Measurements from ENCODE around the gene CCSER1.
"Not testable (repeated sequence)": the region's sequence is repeated elsewhere in the genome, so short reads cannot be mapped to it uniquely, and the experiment has no call there.

CCSER1 gene

DNA sequence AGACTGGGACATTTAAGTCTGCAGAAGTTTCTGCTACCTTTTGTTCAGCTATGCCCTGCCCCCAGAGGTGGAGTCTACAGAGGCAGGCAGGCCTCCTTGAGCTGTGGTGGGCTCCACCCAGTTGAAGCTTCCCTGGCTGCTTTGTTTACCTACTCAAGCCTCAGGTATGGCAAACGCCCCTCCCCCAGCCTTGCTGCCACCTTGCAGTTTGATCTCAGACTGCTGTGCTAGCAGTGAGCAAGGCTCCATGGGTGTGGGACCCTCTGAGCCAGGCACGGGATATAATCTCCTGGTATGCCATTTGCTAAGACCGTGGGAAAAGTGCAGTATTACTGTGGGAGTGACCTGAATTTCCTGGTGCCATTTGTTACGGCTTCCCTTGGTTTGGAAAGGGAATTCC, 1026.8 kb downstream of the CCSER1 start:
- not testable (repeated sequence) for H3K27me3 Mint-ChIP-seq; H3K4me3 Mint-ChIP-seq; H3K36me3 Mint-ChIP-seq (ENCODE audit: low read depth); H3K27ac Mint-ChIP-seq; H3K4me1 Mint-ChIP-seq (ENCODE audit: low read depth); DNase-seq
- H3K9me3 Mint-ChIP-seq = peaks cover 15% of the 10 kb centered on the region

DNA sequence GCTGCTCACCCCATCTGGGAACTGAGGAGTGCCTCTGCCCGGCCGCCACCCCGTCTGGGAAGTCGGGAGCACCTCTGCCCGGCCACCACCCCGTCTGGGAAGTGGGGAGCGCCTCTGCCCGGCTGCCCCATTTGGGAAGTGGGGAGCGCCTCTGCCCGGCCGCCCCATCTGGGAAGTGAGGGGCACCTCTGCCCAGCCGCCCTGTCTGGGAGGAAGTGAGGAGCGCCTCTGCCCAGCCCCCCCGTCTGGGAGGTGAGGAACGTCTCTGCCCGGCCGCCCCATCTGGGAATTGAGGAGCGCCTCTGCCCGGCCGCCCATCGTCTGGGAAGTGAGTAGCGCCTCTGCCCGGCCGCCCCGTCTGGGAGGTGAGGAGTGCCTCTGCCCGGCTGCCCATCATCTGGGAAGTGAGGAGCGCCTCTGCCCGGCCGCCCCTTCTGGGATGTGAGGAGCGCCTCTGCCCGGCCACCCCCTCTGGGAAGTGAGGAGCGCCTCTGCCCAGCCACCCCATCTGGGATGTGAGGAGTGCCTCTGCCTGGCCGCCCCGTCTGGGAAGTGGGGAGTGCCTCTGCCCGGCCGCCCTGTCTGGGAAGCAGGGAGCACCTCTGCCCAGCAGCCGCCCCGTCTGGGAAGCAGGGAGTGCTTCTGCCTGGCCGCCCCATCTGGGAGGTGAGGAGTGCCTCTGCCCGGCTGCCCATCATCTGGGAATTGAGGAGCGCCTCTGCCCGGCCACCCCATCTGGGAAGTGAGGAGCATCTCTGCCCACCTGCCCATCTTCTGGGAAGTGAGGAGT, 1040.9 kb downstream of the CCSER1 start:
- DNase-seq; H3K4me3 Mint-ChIP-seq; H3K27me3 Mint-ChIP-seq; H3K4me1 Mint-ChIP-seq (ENCODE audit: low read depth); H3K36me3 Mint-ChIP-seq (ENCODE audit: low read depth); H3K27ac Mint-ChIP-seq: not testable (repeated sequence)
- peaks cover 25% of the 10 kb centered on the region for H3K9me3 Mint-ChIP-seq

DNA sequence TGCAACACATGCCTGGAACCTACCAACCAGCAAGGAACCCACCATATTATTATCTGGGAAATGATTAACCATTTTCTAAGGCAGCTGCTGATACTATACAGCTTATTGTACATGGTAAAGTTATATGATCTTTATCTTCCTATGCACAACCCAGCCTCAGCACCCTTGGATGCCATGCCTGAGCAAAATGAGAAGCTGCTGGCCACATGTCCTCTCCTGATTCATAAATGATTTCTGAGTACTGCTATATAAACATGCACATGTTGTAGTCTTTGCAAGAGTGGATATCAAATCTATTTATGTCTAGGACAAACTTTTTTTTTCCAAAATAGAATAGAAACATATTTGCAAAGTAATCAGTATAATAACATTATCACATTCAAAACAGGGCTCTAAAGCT, 1043.6 kb downstream of the CCSER1 start:
- Mint-ChIP-seq H3K36me3 (ENCODE audit: low read depth) (no peaks in the 10 kb centered on the region), H3K27me3 (no peaks in the 10 kb centered on the region), H3K4me3 (no peak overlapping the region), H3K27ac (no peak overlapping the region), H3K4me1 (ENCODE audit: low read depth) (no peaks in the 10 kb centered on the region), H3K9me3 (peaks cover 9% of the 10 kb centered on the region)
- no peak for DNase-seq

DNA sequence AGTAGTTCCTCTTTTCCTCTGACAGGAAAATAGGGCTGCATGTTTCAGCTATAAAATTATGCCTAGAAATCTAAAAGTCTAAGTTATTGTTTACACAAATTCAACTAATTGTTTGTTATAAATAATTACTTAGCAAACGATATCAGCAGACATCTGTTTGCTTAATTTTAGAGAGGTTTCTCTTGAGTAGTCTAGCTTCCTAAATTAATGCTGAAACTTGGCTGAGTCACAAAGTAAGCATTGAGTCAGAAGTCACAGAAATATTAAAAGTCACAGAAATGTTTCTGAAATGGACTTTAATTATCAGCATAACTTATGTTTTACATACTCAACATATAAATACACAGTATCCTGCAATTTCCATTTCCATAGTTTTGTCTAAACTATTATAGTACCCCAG, 1044.0 kb downstream of the CCSER1 start:
- no peak overlapping the region for H3K4me3 Mint-ChIP-seq
- peaks cover 10% of the 10 kb centered on the region for H3K9me3 Mint-ChIP-seq
- no peaks in the 10 kb centered on the region for H3K4me1 Mint-ChIP-seq (ENCODE audit: low read depth)
- no peaks in the 10 kb centered on the region for H3K36me3 Mint-ChIP-seq (ENCODE audit: low read depth)
- DNase-seq = no peak
- H3K27me3 Mint-ChIP-seq = no peaks in the 10 kb centered on the region
- no peak overlapping the region for H3K27ac Mint-ChIP-seq

DNA sequence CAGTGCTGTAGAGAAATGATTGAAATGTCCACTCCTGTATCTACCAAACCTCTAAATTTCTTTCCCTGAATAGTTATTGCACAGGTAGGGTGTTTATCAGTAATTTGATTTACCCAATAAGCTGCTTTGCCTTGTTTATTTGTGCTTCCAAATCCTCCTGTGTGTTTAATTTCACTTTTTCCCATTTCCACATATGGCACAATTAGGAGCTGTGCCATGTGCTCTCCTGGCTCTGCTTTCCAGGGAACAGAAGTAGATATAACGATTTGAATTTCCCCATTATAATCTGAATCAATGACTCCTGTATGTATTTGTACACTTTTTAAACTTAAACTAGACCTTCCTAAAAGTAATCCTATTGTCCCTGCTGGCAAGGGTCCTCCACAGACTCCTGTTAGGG, 1057.9 kb downstream of the CCSER1 start:
- H3K9me3 Mint-ChIP-seq = peaks cover 19% of the 10 kb centered on the region
- not testable (repeated sequence) for H3K4me3 Mint-ChIP-seq; H3K27me3 Mint-ChIP-seq; H3K36me3 Mint-ChIP-seq (ENCODE audit: low read depth); H3K27ac Mint-ChIP-seq; DNase-seq; H3K4me1 Mint-ChIP-seq (ENCODE audit: low read depth)

DNA sequence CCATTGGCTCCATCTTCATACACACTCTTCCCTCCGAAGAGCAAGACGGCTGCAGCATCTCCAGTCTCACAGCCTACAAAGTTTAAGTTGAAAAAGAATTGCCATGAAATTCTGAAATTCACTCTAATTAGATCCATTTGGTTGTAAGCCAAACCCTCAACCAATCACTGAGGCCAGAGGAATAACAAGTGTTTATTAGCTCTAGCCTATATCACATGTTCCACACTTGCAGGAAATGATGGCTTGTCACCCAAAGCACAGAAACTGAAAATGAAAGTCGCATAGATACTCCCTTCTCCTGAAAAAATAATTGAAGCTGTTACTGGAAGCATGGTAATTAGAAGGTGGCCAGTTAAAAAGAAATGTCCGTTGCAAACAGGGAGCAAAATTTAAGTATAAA, 1071.8 kb downstream of the CCSER1 start:
- DNase-seq = no peak
- Mint-ChIP-seq H3K4me3 (no peak overlapping the region), H3K27me3 (no peaks in the 10 kb centered on the region), H3K4me1 (ENCODE audit: low read depth) (no peaks in the 10 kb centered on the region), H3K36me3 (ENCODE audit: low read depth) (no peaks in the 10 kb centered on the region), H3K9me3 (peaks cover 9% of the 10 kb centered on the region), H3K27ac (no peak overlapping the region)

DNA sequence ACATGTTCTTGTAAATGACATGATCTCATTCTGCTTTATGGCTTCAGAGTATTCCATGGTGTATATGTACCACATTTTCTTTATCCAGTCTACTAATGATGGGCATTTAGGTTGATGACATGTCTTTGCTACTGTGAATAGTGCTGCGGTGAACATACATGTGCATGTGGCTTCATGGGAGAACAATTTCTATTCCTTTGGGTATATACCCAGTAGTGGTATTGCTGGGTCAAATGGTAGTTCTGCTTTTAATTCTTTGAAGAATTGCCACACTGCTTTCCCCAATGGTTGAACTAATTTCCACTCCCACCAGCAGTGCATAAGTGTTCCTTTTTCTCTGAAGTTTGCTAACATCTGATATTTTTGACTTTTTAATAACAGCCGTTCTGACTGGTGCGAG, 1080.3 kb downstream of the CCSER1 start:
- Mint-ChIP-seq H3K4me1 (ENCODE audit: low read depth) (no peaks in the 10 kb centered on the region), H3K36me3 (ENCODE audit: low read depth) (no peaks in the 10 kb centered on the region), H3K27ac (no peak overlapping the region), H3K27me3 (no peaks in the 10 kb centered on the region), H3K4me3 (no peak overlapping the region), H3K9me3 (peaks cover 5% of the 10 kb centered on the region)
- DNase-seq = no peak

DNA sequence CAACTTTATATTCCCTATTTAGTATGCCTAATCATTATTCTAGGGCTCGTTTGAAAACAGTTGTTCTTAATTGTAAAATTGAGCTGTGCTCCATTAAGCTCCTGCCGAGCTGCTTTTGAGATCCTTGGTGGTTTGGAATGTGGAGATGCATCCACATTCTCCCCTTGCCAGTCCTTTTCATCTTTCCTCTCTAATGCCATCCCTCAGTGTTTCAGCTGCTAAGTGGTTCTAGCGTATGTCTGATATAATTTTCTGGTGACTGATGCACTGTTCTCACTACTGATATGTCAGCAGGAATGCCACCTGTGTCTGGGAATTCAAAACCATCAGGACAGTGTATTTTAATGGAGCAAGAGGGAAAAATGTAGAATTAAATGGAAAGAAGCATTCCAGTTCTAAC, 1085.0 kb downstream of the CCSER1 start:
- H3K4me1 Mint-ChIP-seq (ENCODE audit: low read depth) = no peaks in the 10 kb centered on the region
- H3K9me3 Mint-ChIP-seq = peaks cover 9% of the 10 kb centered on the region
- H3K27ac Mint-ChIP-seq = no peak overlapping the region
- DNase-seq = no peak
- H3K4me3 Mint-ChIP-seq = no peak overlapping the region
- no peaks in the 10 kb centered on the region for H3K36me3 Mint-ChIP-seq (ENCODE audit: low read depth)
- H3K27me3 Mint-ChIP-seq = no peaks in the 10 kb centered on the region

DNA sequence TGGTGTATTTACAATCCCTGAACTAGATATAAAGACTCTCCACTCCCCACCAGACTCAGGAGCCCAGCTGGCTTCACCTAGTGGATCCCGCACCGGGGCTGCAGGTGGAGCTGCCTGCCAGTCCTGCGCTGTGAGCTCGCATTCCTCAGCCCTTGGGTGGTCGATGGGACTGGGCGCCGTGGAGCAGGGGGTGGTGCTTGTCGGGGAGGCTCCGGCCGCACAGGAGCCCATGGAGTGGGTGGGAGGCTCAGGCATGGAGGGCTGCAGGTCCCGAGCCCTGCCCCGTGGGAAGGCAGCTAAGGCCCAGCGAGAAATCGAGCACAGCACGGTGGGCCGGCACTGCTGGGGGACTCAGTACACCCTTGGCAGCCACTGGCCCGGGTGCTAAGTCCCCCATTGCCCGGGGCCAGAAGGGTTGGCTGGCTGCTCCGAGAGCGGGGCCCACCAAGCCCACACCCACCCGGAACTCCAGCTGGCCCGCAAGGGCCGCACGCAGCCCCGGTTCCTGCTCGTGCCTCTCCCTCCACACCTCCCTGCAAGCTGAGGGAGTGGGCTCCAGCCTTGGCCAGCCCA, 1090.7 kb downstream of the CCSER1 start:
- peaks cover 12% of the 10 kb centered on the region for H3K9me3 Mint-ChIP-seq
- not testable (repeated sequence) for H3K4me3 Mint-ChIP-seq; H3K27ac Mint-ChIP-seq; H3K4me1 Mint-ChIP-seq (ENCODE audit: low read depth); DNase-seq; H3K27me3 Mint-ChIP-seq; H3K36me3 Mint-ChIP-seq (ENCODE audit: low read depth)

DNA sequence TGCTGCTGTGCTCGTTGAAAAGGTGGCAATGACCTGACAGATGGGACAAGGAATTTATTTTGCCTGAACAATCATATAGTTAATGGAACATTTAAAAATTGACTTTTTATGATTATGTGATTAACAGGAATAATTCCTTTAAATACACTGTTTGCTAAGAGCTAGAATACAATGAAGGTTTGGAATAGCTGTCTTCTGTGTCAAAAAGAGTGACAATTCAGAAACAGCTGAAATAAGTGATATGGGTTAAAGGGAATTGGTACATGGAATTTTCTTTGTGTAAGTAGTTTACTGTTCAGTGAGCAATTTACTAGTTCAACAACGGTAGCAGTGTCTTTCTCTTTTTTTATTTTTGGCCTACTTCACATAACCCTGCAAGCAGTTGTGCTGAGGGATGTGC, 1093.1 kb downstream of the CCSER1 start:
- no peaks in the 10 kb centered on the region for H3K4me1 Mint-ChIP-seq (ENCODE audit: low read depth)
- no peak for DNase-seq
- peaks cover 9% of the 10 kb centered on the region for H3K9me3 Mint-ChIP-seq
- no peak overlapping the region for H3K27ac Mint-ChIP-seq
- H3K27me3 Mint-ChIP-seq = no peaks in the 10 kb centered on the region
- no peaks in the 10 kb centered on the region for H3K36me3 Mint-ChIP-seq (ENCODE audit: low read depth)
- no peak overlapping the region for H3K4me3 Mint-ChIP-seq

DNA sequence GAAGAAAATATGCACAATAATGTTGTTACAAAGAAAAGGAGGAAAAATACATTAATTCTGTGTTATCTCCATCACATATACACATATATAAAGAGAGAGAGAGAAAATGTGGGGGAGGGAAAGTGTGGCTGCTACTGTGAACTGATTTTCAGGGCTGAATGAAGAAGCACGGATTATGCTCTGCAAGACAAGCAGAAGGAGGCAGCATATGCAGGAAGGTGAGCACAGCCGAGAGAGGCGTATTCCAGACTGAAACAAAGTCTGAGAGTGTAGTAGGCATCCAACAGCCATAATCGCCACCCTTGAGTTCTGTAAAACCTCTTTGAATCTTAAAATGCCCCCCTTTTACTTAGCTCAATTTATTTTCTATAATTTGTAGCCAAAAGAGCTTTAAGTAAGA, 1094.8 kb downstream of the CCSER1 start:
- H3K9me3 Mint-ChIP-seq = peaks cover 6% of the 10 kb centered on the region
- DNase-seq = no peak
- no peaks in the 10 kb centered on the region for H3K36me3 Mint-ChIP-seq (ENCODE audit: low read depth)
- H3K27ac Mint-ChIP-seq = no peak overlapping the region
- no peaks in the 10 kb centered on the region for H3K4me1 Mint-ChIP-seq (ENCODE audit: low read depth)
- no peaks in the 10 kb centered on the region for H3K27me3 Mint-ChIP-seq
- no peak overlapping the region for H3K4me3 Mint-ChIP-seq

DNA sequence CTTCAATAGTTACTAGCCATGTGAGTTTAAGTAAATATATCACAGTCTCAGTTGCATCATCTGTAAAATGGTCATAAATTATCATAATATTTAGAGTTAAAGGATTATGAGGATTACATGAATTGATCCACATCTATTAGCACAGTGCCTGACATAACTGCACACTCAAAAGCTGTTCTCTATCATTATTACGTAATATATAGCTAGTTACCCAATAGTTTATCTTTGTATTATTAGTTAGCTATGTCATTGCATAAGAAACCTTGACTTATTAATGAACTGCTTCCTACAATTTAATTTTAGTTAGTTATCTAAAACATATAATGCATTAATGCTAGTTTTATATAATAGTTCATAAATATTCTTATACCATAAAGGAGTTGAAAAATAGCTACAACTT, 1099.7 kb downstream of the CCSER1 start:
- Mint-ChIP-seq H3K27ac (no peak overlapping the region), H3K4me3 (no peak overlapping the region)

DNA sequence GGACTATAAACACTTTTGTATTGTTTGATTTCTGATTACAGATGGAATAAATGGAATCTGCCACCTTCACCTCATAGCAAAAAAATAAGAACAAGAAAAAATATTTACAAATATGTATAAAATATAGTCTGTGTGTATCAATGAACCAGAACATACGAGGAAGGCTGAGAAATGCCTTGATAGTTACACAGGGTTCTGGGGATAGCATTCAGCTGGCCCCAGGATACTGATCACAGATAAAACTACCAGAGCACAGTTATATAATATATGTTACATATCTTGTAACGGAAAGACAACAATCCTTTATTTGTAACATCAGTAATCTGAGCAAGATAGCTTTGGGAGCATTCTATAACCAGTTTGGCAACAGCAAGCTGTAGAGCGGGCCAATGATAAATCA, 1101.5 kb downstream of the CCSER1 start:
- Mint-ChIP-seq H3K36me3 (ENCODE audit: low read depth) (no peaks in the 10 kb centered on the region), H3K27me3 (no peaks in the 10 kb centered on the region), H3K4me1 (ENCODE audit: low read depth) (no peaks in the 10 kb centered on the region), H3K27ac (no peak overlapping the region), H3K4me3 (no peak overlapping the region), H3K9me3 (no peaks in the 10 kb centered on the region)
- no peak for DNase-seq

More for the DNA sequence above, 1099.7 kb downstream of the CCSER1 start:
- Mint-ChIP-seq H3K36me3 (ENCODE audit: low read depth) (no peaks in the 10 kb centered on the region), H3K27me3 (no peaks in the 10 kb centered on the region), H3K4me1 (ENCODE audit: low read depth) (no peaks in the 10 kb centered on the region), H3K9me3 (peaks cover 2% of the 10 kb centered on the region)
- DNase-seq = no peak

DNA sequence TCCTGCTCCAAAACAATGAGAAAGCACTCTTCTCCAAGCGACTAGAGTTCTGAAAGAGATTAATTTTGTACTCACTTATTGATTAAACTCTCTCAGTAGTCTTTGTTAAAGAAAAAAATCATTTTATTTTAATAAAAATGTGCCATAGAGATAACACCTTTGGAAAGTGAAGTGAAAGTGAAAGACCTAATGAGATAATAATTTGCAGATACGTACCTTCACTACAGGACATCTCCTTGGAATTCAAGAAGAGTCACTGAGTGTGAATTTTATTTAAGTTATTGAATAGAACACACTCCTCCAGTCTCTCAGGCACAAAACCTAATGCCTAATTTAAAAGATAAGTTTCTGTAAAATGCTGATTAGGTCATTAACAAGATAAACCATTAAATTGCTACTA, 1106.0 kb downstream of the CCSER1 start:
- Mint-ChIP-seq H3K27me3 (no peaks in the 10 kb centered on the region), H3K36me3 (ENCODE audit: low read depth) (no peaks in the 10 kb centered on the region), H3K9me3 (no peaks in the 10 kb centered on the region), H3K4me3 (no peak overlapping the region), H3K4me1 (ENCODE audit: low read depth) (no peaks in the 10 kb centered on the region), H3K27ac (no peak overlapping the region)
- no peak for DNase-seq

DNA sequence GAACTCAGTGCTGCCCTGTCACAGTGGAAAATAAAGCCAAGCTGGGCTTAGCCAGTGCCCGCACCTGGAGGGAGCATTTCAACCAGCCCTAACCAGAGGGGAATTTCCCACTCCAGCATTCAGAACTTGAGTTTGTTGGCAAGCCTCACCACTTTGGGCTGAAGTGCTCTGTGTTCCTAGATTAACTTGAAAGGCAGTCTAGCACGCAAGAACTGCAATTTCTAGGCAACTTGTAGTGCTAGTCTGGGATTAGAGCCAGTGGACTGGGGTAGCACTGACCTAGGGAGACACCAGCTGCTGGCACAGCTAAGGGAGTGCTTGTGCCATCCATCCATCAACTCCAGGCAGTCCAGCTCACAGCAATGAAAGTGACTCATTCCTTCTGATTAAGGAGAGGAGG, 1115.9 kb downstream of the CCSER1 start:
- H3K27me3 Mint-ChIP-seq = no peaks in the 10 kb centered on the region

More for the DNA sequence above, 1115.9 kb downstream of the CCSER1 start:
- H3K4me1 Mint-ChIP-seq (ENCODE audit: low read depth) = no peaks in the 10 kb centered on the region
- H3K4me3 Mint-ChIP-seq = no peak overlapping the region
- no peaks in the 10 kb centered on the region for H3K36me3 Mint-ChIP-seq (ENCODE audit: low read depth)
- no peak overlapping the region for H3K27ac Mint-ChIP-seq
- DNase-seq = no peak
- peaks cover 8% of the 10 kb centered on the region for H3K9me3 Mint-ChIP-seq
